HepG2 (cell line): Measurements from ENCODE around the gene MMP25. TPM values are rescaled to one million over a fixed set of nuclear protein-coding genes. Genes with fewer than 3 reads are reported as not detected.

Source experiments
- ATAC-seq: fragments of 200-7000 bp; cut with Tn5 transposase; 3 replicates; pipeline ENCODE4 v1.9.1; 2020; ENCODE audit warnings: mild to moderate bottlenecking, moderate library complexity
- BruUV-seq: library from RNA; stranded (reverse); fragments of 400-500 nt; replicated peaks from 2 replicates; lab custom pipeline; 2021; lab: Mats Ljungman, UMichigan
- CTCF ChIA-PET: fragments of 300-600 bp; formaldehyde crosslinking; extraction: SDS; loops from one replicate; lab custom pipeline; 2021; ENCODE audit warnings: low total read pairs, inconsistent platforms, low intra/inter-chr PET ratio; lab: Yijun Ruan, JAX
- POLR2A ChIA-PET: fragments of 350-600 bp; sonication (Branson Sonifier 250); formaldehyde crosslinking; loops from one replicate; lab custom pipeline; 2020; ENCODE audit warnings: antibody characterized with exemption, inconsistent platforms; lab: Yijun Ruan, JAX
- DNase-seq: peaks from one replicate; pipeline ENCODE4 v3.0.0-alpha.2; 2015; ENCODE audit warnings: low spot score
- FAIRE-seq: peaks from 3 replicates; lab custom pipeline; 2011; peaks lifted over from hg19 to GRCh38; lab: Jason Lieb, UNC
- H2AFZ ChIP-seq: one replicate; pipeline ENCODE4 v1.6.1; 2011; ENCODE audit warnings: low read length, inconsistent platforms
- H3K27ac ChIP-seq: fragments of 300-600 bp; 3 replicates; pipeline ENCODE4 v1.8.0; 2011; ENCODE audit warnings: mixed run types, mild to moderate bottlenecking, mixed read lengths, low read length, inconsistent platforms; ENCODE audit not compliant: insufficient read depth; ENCODE audit errors: extremely low read length
- H3K27me3 ChIP-seq, 2 experiments: fragments of 200-600 bp in 1 of 2; 2 replicates in 1 of 2; 3 replicates in 1 of 2; pipeline versions ENCODE4 v1.6.0 to v1.8.0; 2011; ENCODE audit warnings: low read length in 2 of 2, mild to moderate bottlenecking in 2 of 2, moderate library complexity in 2 of 2, inconsistent platforms in 1 of 2; ENCODE audit not compliant: insufficient read depth in 2 of 2, control insufficient read depth in 1 of 2
- H3K36me3 ChIP-seq, 2 experiments: fragments of 200-600 bp in 1 of 2; replicated peaks in 1 of 2; 2 replicates in 1 of 2; 3 replicates in 1 of 2; pipeline versions ENCODE4 v1.5.1 to v1.8.0; 2011; ENCODE audit warnings: low read length in 2 of 2, inconsistent platforms in 1 of 2; ENCODE audit not compliant: insufficient read depth in 2 of 2, control insufficient read depth in 1 of 2
- H3K4me1 ChIP-seq: 2 replicates; pipeline ENCODE4 v1.5.1; 2012; ENCODE audit warnings: low read length, inconsistent platforms; ENCODE audit not compliant: insufficient read depth
- H3K4me2 ChIP-seq: 2 replicates; pipeline ENCODE4 v1.6.0; 2011; ENCODE audit warnings: low read depth, low read length, inconsistent platforms
- H3K4me3 ChIP-seq, 3 experiments: fragments of 200-600 bp in 1 of 3; sonication (generic), shearing (Covaris generic) in 1 of 3; replicated peaks in 1 of 3; 2 replicates each; pipeline ENCODE4 v1.5.1; 2011 to 2016; ENCODE audit warnings: low read length in 3 of 3, inconsistent platforms in 2 of 3, low read depth in 2 of 3, mild to moderate bottlenecking in 2 of 3, control low read depth in 1 of 3, mixed read lengths in 1 of 3; ENCODE audit not compliant: insufficient read depth in 1 of 3
- H3K79me2 ChIP-seq: one replicate; pipeline ENCODE4 v1.6.1; 2011; ENCODE audit warnings: low read length, inconsistent platforms; ENCODE audit not compliant: insufficient read depth
- H3K9ac ChIP-seq: 2 replicates; pipeline ENCODE4 v1.6.0; 2011; ENCODE audit warnings: mild to moderate bottlenecking, low read depth, low read length, inconsistent platforms; ENCODE audit not compliant: insufficient read depth
- H3K9me3 ChIP-seq: 2 replicates; pipeline ENCODE4 v1.5.1; 2012; ENCODE audit warnings: mild to moderate bottlenecking, low read length
- H4K20me1 ChIP-seq: 2 replicates; pipeline ENCODE4 v1.6.0; 2011; ENCODE audit warnings: inconsistent platforms, mild to moderate bottlenecking, low read length, moderate library complexity; ENCODE audit not compliant: insufficient read depth
- CSRNP2 ChIP-seq: sonication (generic); formaldehyde crosslinking; conservative IDR thresholded peaks from 2 replicates; pipeline ENCODE4 v1.8.0; 2022; ENCODE audit warnings: low read depth, missing genetic modification reagents
- FOSL2 ChIP-seq: sonication (generic); formaldehyde crosslinking; IDR thresholded peaks from 2 replicates; pipeline ENCODE4 v1.4.0; 2020; ENCODE audit warnings: missing genetic modification reagents
- GATA4 ChIP-seq: sonication (generic); IDR thresholded peaks from 2 replicates; pipeline ENCODE4 v1.6.1; 2016; ENCODE audit warnings: antibody characterized with exemption, low read depth, borderline replicate concordance
- NFE2L2 ChIP-seq: fragments of 150-350 bp; IDR thresholded peaks from 2 replicates; pipeline ENCODE4 v1.6.1; 2014; ENCODE audit warnings: low read length
- PITX1 ChIP-seq: sonication (generic); formaldehyde crosslinking; IDR thresholded peaks from 2 replicates; pipeline ENCODE4 v1.5.1; 2020; ENCODE audit warnings: mild to moderate bottlenecking, missing genetic modification reagents
- POLR2AphosphoS2 ChIP-seq: IDR thresholded peaks from 2 replicates; pipeline ENCODE4 v1.6.1; 2011; ENCODE audit warnings: low read depth, low read length, improper control_type of control experiment
- SCMH1 ChIP-seq: sonication (generic); formaldehyde crosslinking; IDR thresholded peaks from 2 replicates; pipeline ENCODE4 v1.9.0; 2021; ENCODE audit warnings: missing genetic modification reagents, mild to moderate bottlenecking, borderline replicate concordance
- SETDB1 ChIP-seq: sonication (generic); formaldehyde crosslinking; IDR thresholded peaks from 2 replicates; pipeline ENCODE4 v1.5.1; 2020; ENCODE audit warnings: missing genetic modification reagents, mild to moderate bottlenecking, borderline replicate concordance
- SNAPC5 ChIP-seq: sonication (generic); formaldehyde crosslinking; IDR thresholded peaks from 2 replicates; pipeline ENCODE4 v1.8.1; 2023; ENCODE audit warnings: mild to moderate bottlenecking, missing genetic modification reagents, borderline replicate concordance
- SP4 ChIP-seq: sonication (generic); formaldehyde crosslinking; IDR thresholded peaks from 2 replicates; pipeline ENCODE4 v1.8.1; 2023; ENCODE audit warnings: mild to moderate bottlenecking, missing genetic modification reagents
- TFDP1 ChIP-seq: IDR thresholded peaks from 2 replicates; pipeline ENCODE4 v1.6.1; 2016; ENCODE audit warnings: missing compliant biosample characterization, missing genetic modification reagents, borderline replicate concordance
- ZFY ChIP-seq: sonication (generic); formaldehyde crosslinking; IDR thresholded peaks from 2 replicates; pipeline ENCODE4 v1.4.0; 2020; ENCODE audit warnings: missing genetic modification reagents
- ZNF687 ChIP-seq: sonication (generic); formaldehyde crosslinking; IDR thresholded peaks from 2 replicates; pipeline ENCODE4 v1.5.1; 2020; ENCODE audit warnings: mild to moderate bottlenecking, missing genetic modification reagents, moderate library complexity
- ZSCAN25 ChIP-seq: sonication (generic); formaldehyde crosslinking; IDR thresholded peaks from 2 replicates; pipeline ENCODE4 v1.8.0; 2022; ENCODE audit warnings: mild to moderate bottlenecking, missing genetic modification reagents
- WGBS: methylation state at CpG from one replicate; pipeline ENCODE4 v1.1.6; 2017; ENCODE audit warnings: low lambda C conversion rate; 5-methylcytosine and 5-hydroxymethylcytosine counted together
- in situ Hi-C: cut with HindIII; loops from 2 replicates; pipeline ENCODE4 v1.10.0; 2017; ENCODE audit warnings: low pct_unique_long_range_greater_than_20kb; ENCODE audit not compliant: extremely low pct_ligation_motif_present
- intact Hi-C: fragments of 100-400 bp; cut with micrococcal nuclease; formaldehyde crosslinking; loops from one replicate; pipeline ENCODE4 v1.10.0; 2022; ENCODE audit not compliant: unreplicated experiment
- polyA plus RNA-seq, 8 experiments: library from polyadenylated mRNA; depleted of rRNA in 3 of 8; stranded (reverse) in 7 of 8; unstranded in 1 of 8; fragments of >200 nt; fragmentation: Illumina TruSeq in 4 of 8; extraction: Trizol in 4 of 8; gene quantifications; 2 replicates each; pipeline versions ENCODE4 v1.2.1 to v1.2.3, GENCODE V29; 2011 to 2016; ENCODE audit warnings: low read depth in 4 of 8, missing spikeins in 1 of 8, mixed read lengths in 1 of 8; ENCODE audit not compliant: insufficient read depth in 1 of 8
- total RNA-seq, 5 experiments: library from RNA; depleted of rRNA; stranded (reverse); fragments of >200 nt; fragmentation: Illumina TruSeq; extraction: Trizol; gene quantifications; 2 replicates each; pipeline ENCODE4 v1.2.3, GENCODE V29; 2016; ENCODE audit warnings: low read depth in 1 of 5
- TF ChIP-seq, protein P1 (sequence below): sonication (generic); formaldehyde crosslinking; IDR thresholded peaks from 2 replicates; pipeline ENCODE4 v1.8.0; 2022; ENCODE audit warnings: mild to moderate bottlenecking, missing genetic modification reagents, moderate library complexity

MMP25 gene
- total and polyA plus RNA-seq, 2 of the 13 experiments (the other 11 are each of a cell fraction or from before 2014, with no cell fraction given): 0.04 to 0.08 TPM

- no peak for ATAC-seq
- Histone ChIP-seq H3K27me3 (peaks cover 7 to 22% of the 10 kb centered on the region in 2 experiments; a peak in 4 of 5 replicates), H2AFZ (no peak overlapping the region), H3K9me3 (no peaks in the 10 kb centered on the region), H3K4me3 (no peak overlapping the region), H3K4me2 (peak overlapping the region; percentile 29; the same call in 1 of the 2 replicates), H3K36me3 (no peaks in the 10 kb centered on the region), H3K27ac (no peak overlapping the region), H3K4me1 (peaks cover 88% of the 10 kb centered on the region), H3K9ac (no peak overlapping the region), H3K79me2 (no peaks in the 10 kb centered on the region), H4K20me1 (no peaks in the 10 kb centered on the region)
- peak; percentile 47 for FAIRE-seq
- BruUV-seq: no TSS peak
- WGBS: 36% methylated on average over 5 of the region's 13 CpGs
- intact Hi-C loops (no loop called here), in situ Hi-C loops (no loop called here)
- ChIA-PET POLR2A (interaction anchor here (14.2 to 18.8 kb wide), 2 partner anchors 7 kb away, joined by 750 read pairs; partner anchors contain the start of genes CLDN6, CLDN9, HCFC1R1 and THOC6), CTCF (no interaction called here)
- DNase-seq: no peak
- TF ChIP-seq ZSCAN25 (no peak), PITX1 (no peak), POLR2AphosphoS2 (no peak), ZFY (0 out of 2 replicates have a peak, but pooled peaks have one; percentile 15), FOSL2 (CRISPR knock-in tag) (no peak), SNAPC5 (CRISPR knock-in tag) (no peak), TFDP1 (CRISPR knock-in tag) (no peak), SCMH1 (CRISPR knock-in tag) (no peak), SETDB1 (CRISPR knock-in tag) (no peak), GATA4 (no peak), NFE2L2 (no peak), SP4 (CRISPR knock-in tag) (0 out of 2 replicates have a peak, but pooled peaks have one; percentile 25), CSRNP2 (no peak), ZNF687 (CRISPR knock-in tag) (peak; percentile 54)
- TF ChIP-seq, protein P1, sequence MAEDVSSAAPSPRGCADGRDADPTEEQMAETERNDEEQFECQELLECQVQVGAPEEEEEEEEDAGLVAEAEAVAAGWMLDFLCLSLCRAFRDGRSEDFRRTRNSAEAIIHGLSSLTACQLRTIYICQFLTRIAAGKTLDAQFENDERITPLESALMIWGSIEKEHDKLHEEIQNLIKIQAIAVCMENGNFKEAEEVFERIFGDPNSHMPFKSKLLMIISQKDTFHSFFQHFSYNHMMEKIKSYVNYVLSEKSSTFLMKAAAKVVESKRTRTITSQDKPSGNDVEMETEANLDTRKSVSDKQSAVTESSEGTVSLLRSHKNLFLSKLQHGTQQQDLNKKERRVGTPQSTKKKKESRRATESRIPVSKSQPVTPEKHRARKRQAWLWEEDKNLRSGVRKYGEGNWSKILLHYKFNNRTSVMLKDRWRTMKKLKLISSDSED (CRISPR knock-in tag): no peak
Observed at GRCh38 chr16:3015865-3016521, 30.4 kb upstream of the MMP25 start.
